GM18519 (cell line): ENCODE data around the gene COX20.
"Not testable (repeated sequence)": the region's sequence is repeated elsewhere in the genome, so short reads cannot be mapped to it uniquely, and the experiment has no call there.

ENCODE experiments used
- ATAC-seq: cut with Tn5 transposase; IDR thresholded peaks from one replicate; pipeline ENCODE4 v1.9.1; 2021; ENCODE audit warnings: mild to moderate bottlenecking, moderate library complexity; ENCODE audit not compliant: unreplicated experiment, low FRiP score

COX20 gene

GRCh38 chr1:244821134-244821533, 14.3 kb upstream of the COX20 start:
- ATAC-seq, result no peak

GRCh38 chr1:244822878-244823277, 12.6 kb upstream of the COX20 start:
- ATAC-seq, result no peak

- no peak for ATAC-seq
Measured at GRCh38 chr1:244826712-244827111, 8.7 kb upstream of the COX20 start.

- no peak for ATAC-seq
Measured at GRCh38 chr1:244830639-244831038, 4.8 kb upstream of the COX20 start.

GRCh38 chr1:244833260-244833659, 2.2 kb upstream of the COX20 start:
- ATAC-seq, result not testable (repeated sequence)

GRCh38 chr1:244833734-244834542, 1.5 kb upstream of the COX20 start:
- no peak for ATAC-seq

GRCh38 chr1:244834543-244835275, 749 bp upstream of the COX20 start:
- ATAC-seq, result peak; percentile 51

GRCh38 chr1:244836135-244836521, 670 bp downstream of the COX20 start:
- no peak for ATAC-seq

- no peak for ATAC-seq
Measured at GRCh38 chr1:244836584-244836983, 1.1 kb downstream of the COX20 start.

- no peak for ATAC-seq
Measured at GRCh38 chr1:244837597-244838258, 2.3 kb downstream of the COX20 start.

GRCh38 chr1:244839656-244840055, 4.2 kb downstream of the COX20 start:
- no peak for ATAC-seq

- ATAC-seq, result no peak
Measured at GRCh38 chr1:244840219-244840794, 4.8 kb downstream of the COX20 start.

GRCh38 chr1:244841273-244841927, 5.9 kb downstream of the COX20 start:
- ATAC-seq, result no peak

GRCh38 chr1:244843148-244843978, 7.9 kb downstream of the COX20 start:
- ATAC-seq, result no peak

- no peak for ATAC-seq
Measured at GRCh38 chr1:244844155-244845121, 9.0 kb downstream of the COX20 start.

GRCh38 chr1:244846653-244847052, 11.2 kb downstream of the COX20 start:
- no peak for ATAC-seq

GRCh38 chr1:244849189-244849866, 13.9 kb downstream of the COX20 start:
- ATAC-seq, result no peak
